GM12878 (cell line): ENCODE data around the gene SEPTIN5.

ENCODE experiments used
- ATF7 ChIP-seq: fragments of 450-650 bp; IDR thresholded peaks from 2 replicates; pipeline ENCODE4 v1.6.1; 2016; ENCODE audit warnings: low read depth, mild to moderate bottlenecking
- CREM ChIP-seq: IDR thresholded peaks from 2 replicates; pipeline ENCODE4 v1.6.1; 2014; ENCODE audit warnings: antibody characterized with exemption, low read depth
- CTCF ChIP-seq, 3 experiments: IDR thresholded peaks in 2 of 3; conservative IDR thresholded peaks in 1 of 3; 2 replicates each; pipeline ENCODE4 v1.5.1; 2011; ENCODE audit warnings: low read depth in 3 of 3, low read length in 3 of 3, mild to moderate bottlenecking in 3 of 3, control low read depth in 2 of 3, moderate library complexity in 2 of 3, inconsistent platforms in 1 of 3, mixed read lengths in 1 of 3; ENCODE audit not compliant: control insufficient read depth in 2 of 3, insufficient read depth in 1 of 3; ENCODE audit errors: extremely low read depth in 1 of 3
- EZH2 ChIP-seq: IDR thresholded peaks from 2 replicates; pipeline ENCODE4 v1.6.1; 2012; ENCODE audit warnings: low read depth, mild to moderate bottlenecking, control low read depth, inconsistent platforms, low read length, borderline replicate concordance; ENCODE audit not compliant: control insufficient read depth
- POLR2A ChIP-seq: IDR thresholded peaks from 2 replicates; pipeline ENCODE4 v1.6.1; 2011; ENCODE audit warnings: low read depth, mild to moderate bottlenecking, low read length
- RELA ChIP-seq: fragments of 450-650 bp; IDR thresholded peaks from 2 replicates; pipeline ENCODE4 v1.8.0; 2014; ENCODE audit warnings: borderline replicate concordance; ENCODE audit not compliant: partially characterized antibody
- REST ChIP-seq: IDR thresholded peaks from 2 replicates; pipeline ENCODE4 v1.6.1; 2012; ENCODE audit warnings: mild to moderate bottlenecking, low read depth, low read length
- SIN3A ChIP-seq: IDR thresholded peaks from 2 replicates; pipeline ENCODE4 v1.6.1; 2012; ENCODE audit warnings: low read depth, low read length, improper control_type of control experiment

- TF ChIP-seq REST, result no peak
- TF ChIP-seq CTCF (IDR thresholded peaks at IDR 0.05 in 2 of 3, conservative IDR thresholded peaks at IDR 0.05 in 1 of 3; ENCODE audit: control insufficient read depth in 2 of 3, extremely low read depth in 1 of 3, insufficient read depth in 1 of 3, low read depth in 3 of 3, low read length in 3 of 3), result no peak
- TF ChIP-seq ATF7, result no peak
- TF ChIP-seq POLR2A, result no peak
- TF ChIP-seq RELA, result no peak
- no peak for TF ChIP-seq EZH2
- TF ChIP-seq SIN3A, result no peak
- no peak for TF ChIP-seq CREM
These were observed 24.9 kb upstream of the SEPTIN5 start for GRCh38 chr22:19689408-19689807.
